HepG2 (cell line): Measurements from ENCODE around the gene GFER. TPM values are rescaled to one million over a fixed set of nuclear protein-coding genes. Genes with fewer than 3 reads are reported as not detected.
A peak's percentile ranks its signal among the peaks of the same experiment; 100 is the strongest.

Source experiments
- CAMTA2 ChIP-seq: sonication (generic); formaldehyde crosslinking; IDR thresholded peaks from 2 replicates; pipeline ENCODE4 v1.4.0; 2020; ENCODE audit warnings: mild to moderate bottlenecking, missing genetic modification reagents, borderline replicate concordance
- HNF4A ChIP-seq: sonication (generic); formaldehyde crosslinking; IDR thresholded peaks from 2 replicates; pipeline ENCODE4 v1.4.0; 2020; ENCODE audit warnings: missing genetic modification reagents
- IRX3 ChIP-seq: sonication (generic); formaldehyde crosslinking; IDR thresholded peaks from 2 replicates; pipeline ENCODE4 v1.8.1; 2023; ENCODE audit warnings: mild to moderate bottlenecking, low read depth, missing genetic modification reagents, borderline replicate concordance
- MAFF ChIP-seq: IDR thresholded peaks from 2 replicates; pipeline ENCODE4 v1.6.1; 2011; ENCODE audit warnings: low read depth, low read length, improper control_type of control experiment
- MIER3 ChIP-seq: IDR thresholded peaks from 2 replicates; pipeline ENCODE4 v1.6.1; 2016; ENCODE audit warnings: missing compliant biosample characterization, borderline replicate concordance
- NPAS2 ChIP-seq: sonication (generic); formaldehyde crosslinking; IDR thresholded peaks from 2 replicates; pipeline ENCODE4 v1.8.0; 2022; ENCODE audit warnings: mild to moderate bottlenecking, missing genetic modification reagents, borderline replicate concordance
- POGZ ChIP-seq: sonication (generic); formaldehyde crosslinking; IDR thresholded peaks from 2 replicates; pipeline ENCODE4 v1.4.0; 2020; ENCODE audit warnings: mild to moderate bottlenecking, missing genetic modification reagents
- RAD21 ChIP-seq: fragments of 450-650 bp; formaldehyde crosslinking; IDR thresholded peaks from 2 replicates; pipeline ENCODE4 v1.5.0; 2020; ENCODE audit warnings: mild to moderate bottlenecking
- STAG1 ChIP-seq: sonication (generic); formaldehyde crosslinking; IDR thresholded peaks from 2 replicates; pipeline ENCODE4 v1.4.0; 2020; ENCODE audit warnings: missing genetic modification reagents
- ZFP82 ChIP-seq: sonication (generic); formaldehyde crosslinking; IDR thresholded peaks from 2 replicates; pipeline ENCODE4 v1.5.1; 2020; ENCODE audit warnings: mild to moderate bottlenecking, missing genetic modification reagents, borderline replicate concordance
- polyA plus RNA-seq, 8 experiments: library from polyadenylated mRNA; depleted of rRNA in 3 of 8; stranded (reverse) in 7 of 8; unstranded in 1 of 8; fragments of >200 nt; fragmentation: Illumina TruSeq in 4 of 8; extraction: Trizol in 4 of 8; gene quantifications; 2 replicates each; pipeline versions ENCODE4 v1.2.1 to v1.2.3, GENCODE V29; 2011 to 2016; ENCODE audit warnings: low read depth in 4 of 8, missing spikeins in 1 of 8, mixed read lengths in 1 of 8; ENCODE audit not compliant: insufficient read depth in 1 of 8
- total RNA-seq, 5 experiments: library from RNA; depleted of rRNA; stranded (reverse); fragments of >200 nt; fragmentation: Illumina TruSeq; extraction: Trizol; gene quantifications; 2 replicates each; pipeline ENCODE4 v1.2.3, GENCODE V29; 2016; ENCODE audit warnings: low read depth in 1 of 5
- TF ChIP-seq, protein P1 (sequence below), 2 experiments: fragments of 450-650 bp in 1 of 2; sonication (generic) in 1 of 2; formaldehyde crosslinking in 1 of 2; IDR thresholded peaks; 2 replicates each; pipeline versions ENCODE4 v1.6.1 to v1.8.0; 2016 to 2022; ENCODE audit warnings: antibody characterized with exemption in 1 of 2, mild to moderate bottlenecking in 1 of 2, missing genetic modification reagents in 1 of 2
- TF ChIP-seq, protein P2 (sequence below): sonication (generic); formaldehyde crosslinking; IDR thresholded peaks from 2 replicates; pipeline ENCODE4 v1.5.0; 2020; ENCODE audit warnings: missing genetic modification reagents
- TF ChIP-seq, protein P3 (sequence below): sonication (generic); formaldehyde crosslinking; IDR thresholded peaks from 2 replicates; pipeline ENCODE4 v1.5.0; 2020; ENCODE audit warnings: missing genetic modification reagents, mild to moderate bottlenecking, borderline replicate concordance
- TF ChIP-seq, protein P4 (sequence below): IDR thresholded peaks from 2 replicates; pipeline ENCODE4 v1.6.1; 2016; ENCODE audit warnings: mild to moderate bottlenecking, missing biosample characterization, missing genetic modification reagents
- TF ChIP-seq, protein P5 (sequence below): sonication (generic); formaldehyde crosslinking; IDR thresholded peaks from 2 replicates; pipeline ENCODE4 v1.5.0; 2020; ENCODE audit warnings: missing genetic modification reagents

Gene GFER
- total and polyA plus RNA-seq, 2 of the 13 experiments (the other 11 are each of a cell fraction or from before 2014, with no cell fraction given): 28.6 to 71.7 TPM

DNA sequence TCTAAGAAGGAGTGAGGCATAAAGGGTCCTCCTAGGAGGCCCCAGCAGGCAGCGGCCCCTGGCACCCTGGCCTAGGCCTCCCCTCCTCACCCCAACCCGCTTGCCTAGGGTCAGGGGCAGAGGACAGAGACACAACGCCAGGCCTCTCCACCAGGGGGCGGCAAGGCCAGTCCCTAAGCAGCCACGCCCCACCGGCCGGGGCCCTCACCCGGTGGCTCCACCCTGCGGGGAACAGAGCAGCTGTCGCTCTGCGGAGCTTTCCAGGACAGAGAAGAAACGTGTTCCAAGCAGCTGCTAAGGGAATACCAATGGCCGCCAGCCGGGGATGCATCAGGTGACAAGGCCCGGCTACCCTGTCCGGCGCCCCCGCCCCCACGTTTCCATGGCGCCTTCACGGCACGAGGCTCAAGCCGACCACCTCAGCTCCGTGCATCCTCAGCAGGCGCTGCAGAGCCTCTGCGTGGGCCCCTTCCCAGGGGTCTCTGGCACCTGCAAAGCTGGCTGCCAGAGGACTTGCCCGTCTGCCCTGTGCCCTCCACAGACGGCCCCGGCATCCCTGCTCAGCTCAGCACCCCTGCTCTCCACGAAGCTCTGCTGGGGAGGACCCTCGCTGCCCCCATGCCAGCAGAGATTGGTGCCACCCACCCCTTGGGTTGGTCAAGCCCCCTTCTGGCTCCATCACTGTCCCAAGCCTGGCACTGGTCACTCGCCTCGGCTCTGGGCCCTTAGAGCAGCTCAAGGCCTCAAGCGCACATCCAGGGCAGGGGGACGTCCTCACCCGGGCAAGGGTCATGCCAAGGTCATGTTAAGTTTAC is 20.0 kb downstream of the GFER start (continued):
- TF ChIP-seq, protein P1, sequence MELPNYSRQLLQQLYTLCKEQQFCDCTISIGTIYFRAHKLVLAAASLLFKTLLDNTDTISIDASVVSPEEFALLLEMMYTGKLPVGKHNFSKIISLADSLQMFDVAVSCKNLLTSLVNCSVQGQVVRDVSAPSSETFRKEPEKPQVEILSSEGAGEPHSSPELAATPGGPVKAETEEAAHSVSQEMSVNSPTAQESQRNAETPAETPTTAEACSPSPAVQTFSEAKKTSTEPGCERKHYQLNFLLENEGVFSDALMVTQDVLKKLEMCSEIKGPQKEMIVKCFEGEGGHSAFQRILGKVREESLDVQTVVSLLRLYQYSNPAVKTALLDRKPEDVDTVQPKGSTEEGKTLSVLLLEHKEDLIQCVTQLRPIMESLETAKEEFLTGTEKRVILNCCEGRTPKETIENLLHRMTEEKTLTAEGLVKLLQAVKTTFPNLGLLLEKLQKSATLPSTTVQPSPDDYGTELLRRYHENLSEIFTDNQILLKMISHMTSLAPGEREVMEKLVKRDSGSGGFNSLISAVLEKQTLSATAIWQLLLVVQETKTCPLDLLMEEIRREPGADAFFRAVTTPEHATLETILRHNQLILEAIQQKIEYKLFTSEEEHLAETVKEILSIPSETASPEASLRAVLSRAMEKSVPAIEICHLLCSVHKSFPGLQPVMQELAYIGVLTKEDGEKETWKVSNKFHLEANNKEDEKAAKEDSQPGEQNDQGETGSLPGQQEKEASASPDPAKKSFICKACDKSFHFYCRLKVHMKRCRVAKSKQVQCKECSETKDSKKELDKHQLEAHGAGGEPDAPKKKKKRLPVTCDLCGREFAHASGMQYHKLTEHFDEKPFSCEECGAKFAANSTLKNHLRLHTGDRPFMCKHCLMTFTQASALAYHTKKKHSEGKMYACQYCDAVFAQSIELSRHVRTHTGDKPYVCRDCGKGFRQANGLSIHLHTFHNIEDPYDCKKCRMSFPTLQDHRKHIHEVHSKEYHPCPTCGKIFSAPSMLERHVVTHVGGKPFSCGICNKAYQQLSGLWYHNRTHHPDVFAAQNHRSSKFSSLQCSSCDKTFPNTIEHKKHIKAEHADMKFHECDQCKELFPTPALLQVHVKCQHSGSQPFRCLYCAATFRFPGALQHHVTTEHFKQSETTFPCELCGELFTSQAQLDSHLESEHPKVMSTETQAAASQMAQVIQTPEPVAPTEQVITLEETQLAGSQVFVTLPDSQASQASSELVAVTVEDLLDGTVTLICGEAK (IDR thresholded peaks at IDR 0.05): no peak
- TF ChIP-seq, protein P1 (CRISPR knock-in tag; IDR thresholded peaks at IDR 0.05): no peak
- TF ChIP-seq, protein P2, sequence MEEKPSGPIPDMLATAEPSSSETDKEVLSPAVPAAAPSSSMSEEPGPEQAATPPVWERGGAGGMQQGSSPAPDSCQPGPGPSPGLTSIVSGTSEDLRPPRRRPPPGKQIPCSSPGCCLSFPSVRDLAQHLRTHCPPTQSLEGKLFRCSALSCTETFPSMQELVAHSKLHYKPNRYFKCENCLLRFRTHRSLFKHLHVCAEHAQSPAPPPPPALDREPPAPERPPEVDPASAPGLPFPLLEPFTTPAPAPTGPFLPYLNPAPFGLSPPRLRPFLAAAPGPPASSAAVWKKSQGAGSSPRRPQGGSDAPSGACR (CRISPR knock-in tag): no peak
- no peak for TF ChIP-seq ZFP82 (CRISPR knock-in tag)
- TF ChIP-seq IRX3: no peak
- TF ChIP-seq, protein P3, sequence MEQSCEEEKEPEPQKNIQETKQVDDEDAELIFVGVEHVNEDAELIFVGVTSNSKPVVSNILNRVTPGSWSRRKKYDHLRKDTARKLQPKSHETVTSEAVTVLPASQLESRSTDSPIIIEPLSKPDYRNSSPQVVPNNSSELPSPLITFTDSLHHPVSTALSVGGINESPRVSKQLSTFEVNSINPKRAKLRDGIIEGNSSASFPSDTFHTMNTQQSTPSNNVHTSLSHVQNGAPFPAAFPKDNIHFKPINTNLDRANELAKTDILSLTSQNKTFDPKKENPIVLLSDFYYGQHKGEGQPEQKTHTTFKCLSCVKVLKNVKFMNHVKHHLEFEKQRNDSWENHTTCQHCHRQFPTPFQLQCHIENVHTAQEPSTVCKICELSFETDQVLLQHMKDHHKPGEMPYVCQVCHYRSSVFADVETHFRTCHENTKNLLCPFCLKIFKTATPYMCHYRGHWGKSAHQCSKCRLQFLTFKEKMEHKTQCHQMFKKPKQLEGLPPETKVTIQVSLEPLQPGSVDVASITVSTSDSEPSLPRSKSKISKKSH (CRISPR knock-in tag): no peak
- TF ChIP-seq, protein P4, sequence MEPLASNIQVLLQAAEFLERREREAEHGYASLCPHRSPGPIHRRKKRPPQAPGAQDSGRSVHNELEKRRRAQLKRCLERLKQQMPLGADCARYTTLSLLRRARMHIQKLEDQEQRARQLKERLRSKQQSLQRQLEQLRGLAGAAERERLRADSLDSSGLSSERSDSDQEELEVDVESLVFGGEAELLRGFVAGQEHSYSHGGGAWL (CRISPR knock-in tag): no peak; the same call in 1 of the 2 replicates
- peak; percentile 91 for TF ChIP-seq RAD21 (CRISPR knock-in tag)
- no peak for TF ChIP-seq NPAS2 (CRISPR knock-in tag)
- TF ChIP-seq HNF4A (CRISPR knock-in tag): no peak
- peak; percentile 70; the same call in 1 of the 2 replicates for TF ChIP-seq MIER3 (CRISPR knock-in tag)
- TF ChIP-seq STAG1 (CRISPR knock-in tag): peak; percentile 71
- TF ChIP-seq, protein P5, sequence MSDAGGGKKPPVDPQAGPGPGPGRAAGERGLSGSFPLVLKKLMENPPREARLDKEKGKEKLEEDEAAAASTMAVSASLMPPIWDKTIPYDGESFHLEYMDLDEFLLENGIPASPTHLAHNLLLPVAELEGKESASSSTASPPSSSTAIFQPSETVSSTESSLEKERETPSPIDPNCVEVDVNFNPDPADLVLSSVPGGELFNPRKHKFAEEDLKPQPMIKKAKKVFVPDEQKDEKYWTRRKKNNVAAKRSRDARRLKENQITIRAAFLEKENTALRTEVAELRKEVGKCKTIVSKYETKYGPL (CRISPR knock-in tag): no peak
- no peak for TF ChIP-seq POGZ (CRISPR knock-in tag)
- TF ChIP-seq CAMTA2 (CRISPR knock-in tag): no peak
- TF ChIP-seq MAFF: no peak
